Large intestine (tissue), 3 donors: ENCODE measurements around the gene EXOSC7. TPM values are rescaled to one million over a fixed set of nuclear protein-coding genes. Genes with fewer than 3 reads are reported as not detected.

Source experiments
- DNase-seq, 2 donors: peaks; one replicate each; pipeline versions ENCODE4 v3.0.0 to v3.0.0-alpha.2; 2013
- H3K27ac ChIP-seq: one replicate; pipeline ENCODE4 v1.5.1; 2013; ENCODE audit warnings: low read length
- H3K27me3 ChIP-seq: 2 replicates; pipeline ENCODE4 v1.6.1; 2013; ENCODE audit warnings: low read length; ENCODE audit not compliant: control insufficient read depth, insufficient read depth
- H3K36me3 ChIP-seq: 2 replicates; pipeline ENCODE4 v1.6.1; 2013; ENCODE audit warnings: low read length; ENCODE audit not compliant: control insufficient read depth, insufficient read depth
- H3K4me1 ChIP-seq: one replicate; pipeline ENCODE4 v1.6.1; 2013; ENCODE audit warnings: low read length; ENCODE audit not compliant: control insufficient read depth, insufficient read depth
- H3K4me3 ChIP-seq: one replicate; pipeline ENCODE4 v1.5.1; 2013; ENCODE audit warnings: low read length
- H3K9me3 ChIP-seq: one replicate; pipeline ENCODE4 v1.6.1; 2013; ENCODE audit warnings: mild to moderate bottlenecking, low read depth, low read length, moderate library complexity; ENCODE audit not compliant: control insufficient read depth
- WGBS: methylation state at CpG from one replicate; pipeline ENCODE4 v1.1.5; 2013; ENCODE audit warnings: low lambda C conversion rate; ENCODE audit not compliant: insufficient coverage; 5-methylcytosine and 5-hydroxymethylcytosine counted together
- polyA plus RNA-seq: library from polyadenylated mRNA; unstranded; fragments of 120-200 nt; gene quantifications from one replicate; pipeline ENCODE4 v1.2.1, GENCODE V29; 2013

Gene EXOSC7
- polyA plus RNA-seq, 1 donor, result 38.1 TPM

DNA sequence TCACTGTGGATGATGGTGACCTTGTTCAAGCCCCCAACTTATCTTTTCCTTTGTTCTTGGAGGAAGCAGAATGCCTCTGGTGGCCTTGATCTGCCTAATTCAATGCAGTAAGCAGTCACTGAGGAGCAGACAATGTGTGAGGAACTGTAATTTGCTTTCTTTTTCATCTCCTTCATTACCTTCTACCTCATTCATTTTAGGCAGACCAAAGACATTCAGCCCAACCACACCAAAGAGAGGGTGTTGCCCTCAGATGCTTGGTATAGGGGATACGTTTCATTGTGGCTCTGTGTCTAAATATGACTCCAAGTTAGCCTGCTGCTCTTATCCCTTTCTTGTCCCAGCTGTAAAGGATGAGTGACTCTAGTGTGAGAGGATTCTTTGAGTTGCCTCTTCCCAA lies 15.3 kb downstream of the EXOSC7 start:
- no peak overlapping the region for H3K27ac ChIP-seq
- DNase-seq, result no peak
- peaks cover 2% of the 10 kb centered on the region for H3K9me3 ChIP-seq
- H3K4me3 ChIP-seq, result no peak overlapping the region
- peaks cover 21% of the 10 kb centered on the region for H3K4me1 ChIP-seq
- H3K36me3 ChIP-seq, result peaks cover 37% of the 10 kb centered on the region
- H3K27me3 ChIP-seq, result no peaks in the 10 kb centered on the region
- WGBS, result no CpG with 5 or more reads among the region's 1 CpG

DNA sequence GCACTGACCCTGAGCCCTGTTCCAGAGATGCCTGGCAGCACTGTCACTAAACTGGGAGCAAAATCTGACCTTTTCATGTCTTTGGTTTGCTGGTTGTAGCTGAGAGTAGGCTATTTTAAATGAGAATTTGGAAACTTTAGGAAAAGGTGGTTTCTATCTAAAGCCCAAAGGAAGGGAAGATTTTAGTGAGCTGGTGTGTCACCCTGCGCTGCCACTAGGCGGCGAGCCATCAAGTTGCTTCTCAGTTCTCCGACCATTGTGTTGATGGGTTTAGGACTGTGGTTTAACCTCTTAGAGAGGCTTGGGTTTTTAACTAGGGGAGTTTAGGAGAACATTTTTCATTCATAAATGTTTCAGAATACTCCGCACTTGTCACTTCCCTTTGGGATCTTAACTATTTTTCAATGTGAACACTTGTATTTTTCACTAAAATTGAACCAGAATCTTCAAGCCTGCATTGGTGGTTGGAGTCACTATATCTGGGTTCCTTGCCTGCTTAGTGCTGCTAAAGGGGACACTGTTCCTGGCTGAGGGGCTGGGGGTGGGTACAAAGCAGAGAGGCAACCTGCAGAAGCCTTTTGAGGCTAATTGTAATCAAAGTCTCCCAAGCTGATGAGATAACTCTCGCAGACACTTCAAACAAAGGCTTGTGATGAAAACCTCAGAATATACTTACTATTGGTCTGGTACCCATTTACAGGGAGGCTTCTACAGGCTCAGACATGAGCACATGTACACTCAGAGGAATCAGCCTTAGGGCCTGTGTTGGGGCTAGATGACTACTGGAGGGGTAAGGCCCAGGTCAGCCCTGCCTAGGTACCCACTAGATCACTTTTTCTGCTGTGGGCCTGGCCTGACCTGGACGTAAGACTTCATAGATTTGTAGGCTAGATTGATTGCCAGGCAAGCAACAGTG lies 16.8 kb downstream of the EXOSC7 start:
- no CpG with 5 or more reads among the region's 7 CpGs for WGBS
- H3K4me1 ChIP-seq, result peaks cover 33% of the 10 kb centered on the region
- no peak overlapping the region for H3K27ac ChIP-seq
- no peaks in the 10 kb centered on the region for H3K27me3 ChIP-seq
- no peaks in the 10 kb centered on the region for H3K9me3 ChIP-seq
- peaks cover 45% of the 10 kb centered on the region for H3K36me3 ChIP-seq
- no peak for DNase-seq
- H3K4me3 ChIP-seq, result no peak overlapping the region

DNA sequence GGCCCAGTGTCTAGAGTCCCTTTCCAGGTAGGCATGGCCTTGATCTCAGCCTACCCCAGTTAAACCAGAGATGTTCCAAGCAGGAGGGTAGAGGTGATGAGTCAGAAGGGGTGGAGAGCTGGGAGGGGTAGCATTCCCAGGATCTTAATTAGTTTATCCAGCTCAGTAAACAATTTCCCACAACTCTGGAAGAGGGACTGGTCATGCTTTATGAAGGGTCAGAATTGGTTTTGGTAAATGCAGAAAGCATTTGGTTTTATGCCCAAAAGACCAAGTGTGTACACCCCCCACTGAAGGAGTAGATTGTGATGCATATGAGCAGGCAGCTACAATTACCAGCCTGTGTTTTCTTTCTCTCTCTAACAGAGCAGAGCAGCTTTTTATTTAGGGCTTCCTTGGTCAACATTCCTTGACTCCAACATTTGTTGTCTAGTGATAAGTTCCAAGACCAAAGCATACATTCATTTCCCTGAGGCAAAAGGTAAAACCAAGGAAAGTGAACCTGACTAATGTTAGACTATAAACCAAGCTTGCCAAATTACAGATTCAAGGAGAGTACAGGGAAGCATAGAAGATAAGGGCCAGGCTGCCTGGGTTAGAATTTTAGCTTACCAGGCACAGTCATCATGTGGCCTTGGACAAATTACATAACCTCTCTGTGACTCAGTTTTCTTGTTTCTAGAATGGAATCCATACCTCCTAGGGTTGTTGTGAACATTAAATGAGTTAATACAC lies 17.6 kb downstream of the EXOSC7 start:
- no peak for DNase-seq
- H3K4me1 ChIP-seq, result peaks cover 33% of the 10 kb centered on the region
- H3K4me3 ChIP-seq, result no peak overlapping the region
- H3K36me3 ChIP-seq, result peaks cover 51% of the 10 kb centered on the region
- no peaks in the 10 kb centered on the region for H3K27me3 ChIP-seq
- no peaks in the 10 kb centered on the region for H3K9me3 ChIP-seq
- no peak overlapping the region for H3K27ac ChIP-seq

DNA sequence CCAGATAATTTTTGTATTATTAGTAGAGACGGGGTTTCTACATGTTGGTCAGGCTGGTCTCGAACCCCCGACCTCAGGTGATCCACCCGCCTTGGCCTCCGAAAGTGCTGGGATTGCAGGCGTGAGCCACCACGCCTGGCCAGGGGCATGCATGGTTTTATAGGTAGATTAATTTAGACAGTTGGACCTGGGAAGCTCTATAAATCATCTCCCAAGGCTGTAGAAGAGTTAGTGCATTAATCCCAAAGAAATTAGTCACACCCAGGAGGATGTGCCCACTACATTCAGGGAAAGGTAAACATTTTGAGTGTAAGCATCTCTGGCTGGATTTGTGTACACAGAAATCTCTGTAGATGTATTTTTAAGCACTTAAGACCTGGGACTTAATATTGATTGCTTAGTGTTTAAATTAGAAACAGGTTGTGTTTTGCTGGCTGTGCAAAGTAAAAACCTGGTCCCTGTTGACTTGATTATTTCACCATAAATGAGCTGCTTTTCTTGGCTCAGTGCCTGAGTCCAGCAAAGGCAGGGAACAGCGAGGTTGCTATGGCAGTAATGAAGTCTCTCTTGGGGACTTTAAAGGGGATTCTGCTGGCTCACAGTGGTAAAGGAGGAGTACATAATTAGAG lies 19.2 kb downstream of the EXOSC7 start:
- peak overlapping the region; percentile 82 for H3K27ac ChIP-seq
- no peaks in the 10 kb centered on the region for H3K27me3 ChIP-seq
- peak; percentile 44 to 59 for DNase-seq
- WGBS, result no CpG with 5 or more reads among the region's 8 CpGs
- H3K4me1 ChIP-seq, result peaks cover 33% of the 10 kb centered on the region
- H3K9me3 ChIP-seq, result no peaks in the 10 kb centered on the region
- no peak overlapping the region for H3K4me3 ChIP-seq
- peaks cover 50% of the 10 kb centered on the region for H3K36me3 ChIP-seq

DNA sequence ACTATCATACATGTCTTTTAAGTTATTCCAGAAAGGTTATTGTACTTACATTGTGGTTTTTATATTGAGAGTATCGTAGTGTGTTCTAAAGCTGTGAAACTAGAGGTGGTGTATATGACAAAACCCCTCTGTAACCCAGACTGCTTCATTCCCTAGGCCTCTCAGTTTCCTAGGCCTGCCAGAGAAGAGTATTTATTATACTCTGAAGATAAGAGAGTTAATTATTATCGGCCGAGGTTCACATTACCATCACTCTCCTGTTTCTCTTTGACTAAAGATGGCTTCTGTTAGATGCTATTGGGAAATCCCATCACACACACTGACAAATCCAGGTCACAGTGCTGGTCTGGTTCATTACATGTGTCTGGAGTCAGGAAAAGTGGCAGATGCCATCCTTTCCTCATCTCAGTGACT lies 20.5 kb downstream of the EXOSC7 start:
- H3K9me3 ChIP-seq, result no peaks in the 10 kb centered on the region
- peaks cover 33% of the 10 kb centered on the region for H3K4me1 ChIP-seq
- peak overlapping the region; percentile 82 for H3K27ac ChIP-seq
- no peak overlapping the region for H3K4me3 ChIP-seq
- peak; percentile 82 to 91 for DNase-seq
- H3K27me3 ChIP-seq, result no peaks in the 10 kb centered on the region
- peaks cover 47% of the 10 kb centered on the region for H3K36me3 ChIP-seq
- WGBS, result no CpG with 5 or more reads among the region's 3 CpGs

DNA sequence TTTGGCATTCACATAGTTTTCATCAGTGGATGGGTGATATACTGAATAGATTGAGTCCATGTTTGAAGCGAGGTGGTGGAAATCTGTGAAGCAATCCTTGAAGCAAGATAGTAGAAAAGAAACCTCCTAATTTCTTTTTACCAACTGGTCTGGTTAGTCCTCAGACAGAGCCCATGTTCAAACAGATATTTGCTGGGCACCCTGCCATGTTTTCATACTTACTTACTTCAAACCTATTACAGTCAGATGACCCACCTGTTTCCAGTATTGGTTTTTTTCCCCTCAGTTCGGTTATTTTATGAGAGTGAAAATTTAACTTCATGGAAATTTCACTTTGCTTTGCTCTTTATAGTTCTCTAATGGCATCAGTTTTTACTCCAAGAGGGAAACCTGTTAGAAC lies 23.7 kb downstream of the EXOSC7 start:
- Histone ChIP-seq H3K36me3 (peaks cover 53% of the 10 kb centered on the region), H3K4me3 (no peak overlapping the region), H3K27ac (no peak overlapping the region), H3K27me3 (no peaks in the 10 kb centered on the region), H3K9me3 (no peaks in the 10 kb centered on the region), H3K4me1 (peaks cover 22% of the 10 kb centered on the region)
- 100% methylated on average over 1 of the region's 2 CpGs for WGBS
- no peak for DNase-seq

DNA sequence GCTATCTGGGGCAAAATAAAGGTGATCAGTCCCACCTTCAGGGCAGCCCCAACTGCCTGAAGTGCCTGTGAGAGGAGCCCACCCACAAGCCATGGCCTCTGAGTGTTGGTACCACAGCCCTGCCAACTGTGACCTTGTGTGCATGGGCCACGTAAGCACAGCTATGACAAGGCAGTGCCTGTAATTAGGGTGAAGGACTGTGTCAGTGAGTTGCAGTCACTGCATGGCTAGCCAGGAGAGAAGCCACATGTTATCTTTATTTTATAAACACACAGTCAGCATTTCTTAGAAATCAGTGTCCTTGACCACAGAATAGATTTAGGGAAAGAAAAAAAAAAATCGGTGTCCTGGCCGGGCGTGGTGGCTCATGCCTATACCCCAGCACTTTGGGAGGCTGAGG lies 24.8 kb downstream of the EXOSC7 start:
- 100% methylated on average over 1 of the region's 4 CpGs for WGBS
- Histone ChIP-seq H3K36me3 (peaks cover 63% of the 10 kb centered on the region), H3K27ac (no peak overlapping the region)

DNA sequence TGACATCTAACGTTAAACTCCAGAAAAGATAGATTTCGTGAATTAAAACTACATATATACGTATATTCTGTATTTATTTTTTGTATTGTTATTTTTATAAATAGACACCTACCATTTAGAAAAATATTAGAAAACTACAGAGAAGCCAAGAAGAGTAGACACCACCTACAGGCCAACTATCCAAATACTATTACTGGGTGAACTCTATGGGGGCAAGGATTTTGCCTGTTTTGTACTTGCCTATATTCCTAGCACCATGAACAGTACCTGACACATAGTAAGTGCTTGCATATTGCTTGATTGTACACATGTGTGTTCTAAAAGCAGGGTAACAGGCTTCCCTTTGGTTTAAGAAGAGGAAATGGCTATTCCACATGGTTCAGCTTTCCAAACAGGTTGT lies 25.7 kb downstream of the EXOSC7 start:
- no peaks in the 10 kb centered on the region for H3K9me3 ChIP-seq
- no peaks in the 10 kb centered on the region for H3K27me3 ChIP-seq
- H3K36me3 ChIP-seq, result peaks cover 64% of the 10 kb centered on the region
- H3K27ac ChIP-seq, result no peak overlapping the region
- no peak for DNase-seq
- no peak overlapping the region for H3K4me3 ChIP-seq
- peaks cover 11% of the 10 kb centered on the region for H3K4me1 ChIP-seq
- 100% methylated on average over 3 of the region's 3 CpGs for WGBS

More for the DNA sequence above, 24.8 kb downstream of the EXOSC7 start:
- Histone ChIP-seq H3K9me3 (no peaks in the 10 kb centered on the region), H3K27me3 (no peaks in the 10 kb centered on the region), H3K4me3 (no peak overlapping the region), H3K4me1 (peaks cover 14% of the 10 kb centered on the region)
- DNase-seq, result no peak

DNA sequence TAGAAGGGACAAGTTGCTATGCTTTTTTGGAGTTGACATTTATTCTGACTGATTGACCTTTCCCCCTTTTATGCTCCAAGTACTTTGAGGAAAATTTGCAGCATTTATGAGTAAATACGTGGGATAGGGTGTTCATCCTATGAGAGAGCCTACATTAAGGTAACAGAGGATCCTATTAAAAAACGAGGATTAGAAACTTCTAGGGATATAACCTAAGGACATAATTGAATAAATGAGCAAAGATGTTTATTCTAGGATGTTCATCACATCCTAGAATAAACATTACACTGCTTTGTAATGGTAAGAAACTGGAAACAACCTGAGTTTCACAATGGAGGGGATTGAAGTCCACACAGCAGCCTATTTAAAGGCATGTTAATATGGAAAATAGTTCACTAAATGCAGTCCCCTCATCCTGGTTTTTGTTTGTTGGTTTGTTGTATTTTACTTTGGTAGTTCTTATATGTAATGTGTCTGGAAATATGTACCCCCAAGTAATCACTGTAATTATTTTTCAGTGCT lies 26.2 kb downstream of the EXOSC7 start:
- no peak overlapping the region for H3K4me3 ChIP-seq
- DNase-seq, result no peak
- WGBS, result 100% methylated on average over 1 of the region's 2 CpGs
- H3K27ac ChIP-seq, result no peak overlapping the region
- no peaks in the 10 kb centered on the region for H3K27me3 ChIP-seq
- H3K36me3 ChIP-seq, result peaks cover 66% of the 10 kb centered on the region
- H3K9me3 ChIP-seq, result no peaks in the 10 kb centered on the region
- H3K4me1 ChIP-seq, result peaks cover 6% of the 10 kb centered on the region

DNA sequence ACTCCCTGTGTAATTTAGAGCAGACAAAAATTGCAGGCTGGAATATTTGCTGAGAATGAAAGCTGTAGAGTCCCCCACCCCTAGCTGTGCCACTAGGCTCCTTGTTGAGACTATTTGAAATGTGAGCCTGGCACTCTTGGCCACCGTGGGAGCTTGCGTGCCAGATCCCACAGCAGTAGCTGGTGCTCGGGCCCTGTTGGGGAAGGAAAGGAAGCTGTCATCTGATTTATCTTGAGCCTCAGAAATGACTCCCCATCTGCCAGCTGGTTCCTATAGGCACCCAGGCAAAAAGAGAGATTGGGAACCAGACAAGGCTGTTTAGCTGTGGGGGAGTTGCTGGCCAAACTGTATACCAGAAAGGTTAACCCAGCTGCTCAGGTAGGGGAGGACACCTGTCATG lies 26.7 kb downstream of the EXOSC7 start:
- no CpG with 5 or more reads among the region's 3 CpGs for WGBS
- DNase-seq, result no peak
- H3K36me3 ChIP-seq, result peaks cover 67% of the 10 kb centered on the region
- no peaks in the 10 kb centered on the region for H3K9me3 ChIP-seq
- no peak overlapping the region for H3K4me3 ChIP-seq
- H3K4me1 ChIP-seq, result peaks cover 1% of the 10 kb centered on the region
- H3K27ac ChIP-seq, result no peak overlapping the region
- no peaks in the 10 kb centered on the region for H3K27me3 ChIP-seq
